Airway epithelial cell (primary cell): ENCODE data around the gene ZNF100. TPM values are rescaled to one million over a fixed set of nuclear protein-coding genes. Genes with fewer than 3 reads are reported as not detected.

Experiments
- total RNA-seq: library from RNA; depleted of rRNA; stranded (reverse); fragments of >200 nt; gene quantifications from 2 replicates; pipeline ENCODE4 v1.2.3, GENCODE V29; 2015

ZNF100 gene
- 3.0 and 3.9 TPM in 2 replicates for total RNA-seq

DNA sequence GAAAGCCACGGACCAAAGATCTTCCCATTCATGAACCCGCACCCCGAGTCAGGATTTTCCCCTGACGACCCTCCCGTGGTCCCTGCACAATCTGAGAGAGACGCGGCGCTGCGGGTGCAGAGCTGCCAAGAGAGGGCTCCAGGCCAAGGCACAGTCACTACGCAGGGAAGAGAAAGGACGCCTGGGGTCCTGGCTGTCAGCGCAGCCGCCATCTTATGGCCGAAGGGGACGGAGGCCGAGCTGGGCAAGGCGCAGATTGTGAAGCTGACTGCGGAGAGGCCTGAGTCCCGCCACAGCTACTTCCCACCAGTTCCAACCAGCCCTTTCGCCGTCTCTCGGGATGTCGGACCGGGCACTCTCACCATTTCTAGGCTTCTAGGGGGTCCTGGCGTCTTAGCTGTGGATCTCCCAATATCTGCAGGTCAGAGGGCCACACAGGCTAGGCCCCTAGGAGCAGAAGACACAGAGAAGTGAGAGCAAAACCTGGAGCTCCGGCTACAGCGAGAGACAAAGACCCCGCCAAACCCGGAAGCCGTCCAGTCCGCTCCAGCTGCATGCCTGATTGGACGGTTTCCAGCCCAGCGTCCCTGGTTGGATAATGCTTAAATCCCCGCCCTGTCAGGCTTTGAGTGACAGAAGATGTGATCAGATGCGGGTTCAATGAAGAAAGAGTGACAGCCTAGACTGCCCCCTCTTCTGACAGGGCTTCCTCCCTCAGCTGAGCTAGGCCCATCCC is at the start of gene ZNF100:
Gene ZNF100, minus strand, starts transcription at position 515 of the 736 bp plus-strand sequence. Its CDS starts 150 bp downstream, at position 365.

Other genes starting within 250 kb of the ZNF100 start
- gene ZNF43, start 68.6 kb upstream of the ZNF100 start, total RNA-seq: 2.4 and 3.8 TPM in 2 replicates
- gene ZNF208, start 243.4 kb upstream of the ZNF100 start, total RNA-seq: 0.49 and 3.4 TPM in 2 replicates